HepG2 (cell line): Measurements from ENCODE around the gene TK1. TPM values are rescaled to one million over a fixed set of nuclear protein-coding genes. Genes with fewer than 3 reads are reported as not detected.

ENCODE experiments used
- ASH2L ChIP-seq: fragments of 300-600, 200-600 bp; sonication (generic); IDR thresholded peaks from 2 replicates; pipeline ENCODE4 v1.7.0; 2017; ENCODE audit warnings: low read depth, mild to moderate bottlenecking, moderate library complexity, mixed read lengths, low read length; ENCODE audit not compliant: insufficient read length
- DMAP1 ChIP-seq: IDR thresholded peaks from 2 replicates; pipeline ENCODE4 v1.6.1; 2016
- GLI4 ChIP-seq: sonication (generic); formaldehyde crosslinking; IDR thresholded peaks from 2 replicates; pipeline ENCODE4 v1.5.1; 2020; ENCODE audit warnings: missing genetic modification reagents, mild to moderate bottlenecking, moderate library complexity, borderline replicate concordance
- HIC2 ChIP-seq: sonication (generic); formaldehyde crosslinking; IDR thresholded peaks from 2 replicates; pipeline ENCODE4 v1.9.0; 2022; ENCODE audit warnings: low read depth, missing genetic modification reagents
- KDM6A ChIP-seq: IDR thresholded peaks from 2 replicates; pipeline ENCODE4 v1.6.1; 2016; ENCODE audit warnings: low read depth
- NR1H2 ChIP-seq: sonication (generic); formaldehyde crosslinking; IDR thresholded peaks from 2 replicates; pipeline ENCODE4 v1.8.1; 2022; ENCODE audit warnings: low read depth, missing genetic modification reagents, borderline replicate concordance
- RFX3 ChIP-seq: IDR thresholded peaks from 2 replicates; pipeline ENCODE4 v1.6.1; 2016; ENCODE audit warnings: missing biosample characterization, missing genetic modification reagents
- SP1 ChIP-seq, 2 experiments: fragments of 450-650 bp in 1 of 2; sonication (generic) in 1 of 2; formaldehyde crosslinking in 1 of 2; IDR thresholded peaks; 2 replicates each; pipeline versions ENCODE4 v1.4.0 to v1.6.1; 2016 to 2020; ENCODE audit warnings: missing genetic modification reagents in 1 of 2
- TEAD3 ChIP-seq: optimal IDR thresholded peaks from 2 replicates; pipeline ENCODE3; 2016; ENCODE audit warnings: borderline replicate concordance
- TRAFD1 ChIP-seq: sonication (generic); formaldehyde crosslinking; IDR thresholded peaks from 2 replicates; pipeline ENCODE4 v1.5.1; 2020; ENCODE audit warnings: missing genetic modification reagents, mild to moderate bottlenecking, borderline replicate concordance
- ZNF367 ChIP-seq: sonication (generic); formaldehyde crosslinking; IDR thresholded peaks from 2 replicates; pipeline ENCODE4 v1.4.0; 2020; ENCODE audit warnings: missing genetic modification reagents, borderline replicate concordance
- ZNF577 ChIP-seq: sonication (generic); formaldehyde crosslinking; IDR thresholded peaks from 2 replicates; pipeline ENCODE4 v1.4.0; 2020; ENCODE audit warnings: mild to moderate bottlenecking, low read depth, missing genetic modification reagents, borderline replicate concordance
- ZNF7 ChIP-seq: IDR thresholded peaks from 2 replicates; pipeline ENCODE4 v1.6.1; 2016; ENCODE audit warnings: missing biosample characterization, missing genetic modification reagents
- polyA plus RNA-seq, 8 experiments: library from polyadenylated mRNA; depleted of rRNA in 3 of 8; stranded (reverse) in 7 of 8; unstranded in 1 of 8; fragments of >200 nt; fragmentation: Illumina TruSeq in 4 of 8; extraction: Trizol in 4 of 8; gene quantifications; 2 replicates each; pipeline versions ENCODE4 v1.2.1 to v1.2.3, GENCODE V29; 2011 to 2016; ENCODE audit warnings: low read depth in 4 of 8, missing spikeins in 1 of 8, mixed read lengths in 1 of 8; ENCODE audit not compliant: insufficient read depth in 1 of 8
- total RNA-seq, 5 experiments: library from RNA; depleted of rRNA; stranded (reverse); fragments of >200 nt; fragmentation: Illumina TruSeq; extraction: Trizol; gene quantifications; 2 replicates each; pipeline ENCODE4 v1.2.3, GENCODE V29; 2016; ENCODE audit warnings: low read depth in 1 of 5
- TF ChIP-seq, protein P1 (sequence below): sonication (generic); formaldehyde crosslinking; IDR thresholded peaks from 2 replicates; pipeline ENCODE4 v1.5.1; 2020; ENCODE audit warnings: missing genetic modification reagents, mild to moderate bottlenecking, borderline replicate concordance
- TF ChIP-seq, protein P2 (sequence below): sonication (generic); formaldehyde crosslinking; IDR thresholded peaks from 2 replicates; pipeline ENCODE4 v1.4.0; 2020; ENCODE audit warnings: mild to moderate bottlenecking, low read depth, missing genetic modification reagents

TK1 gene
- total and polyA plus RNA-seq, 2 of the 13 experiments (the other 11 are each of a cell fraction or from before 2014, with no cell fraction given): 45.0 to 96.0 TPM

DNA sequence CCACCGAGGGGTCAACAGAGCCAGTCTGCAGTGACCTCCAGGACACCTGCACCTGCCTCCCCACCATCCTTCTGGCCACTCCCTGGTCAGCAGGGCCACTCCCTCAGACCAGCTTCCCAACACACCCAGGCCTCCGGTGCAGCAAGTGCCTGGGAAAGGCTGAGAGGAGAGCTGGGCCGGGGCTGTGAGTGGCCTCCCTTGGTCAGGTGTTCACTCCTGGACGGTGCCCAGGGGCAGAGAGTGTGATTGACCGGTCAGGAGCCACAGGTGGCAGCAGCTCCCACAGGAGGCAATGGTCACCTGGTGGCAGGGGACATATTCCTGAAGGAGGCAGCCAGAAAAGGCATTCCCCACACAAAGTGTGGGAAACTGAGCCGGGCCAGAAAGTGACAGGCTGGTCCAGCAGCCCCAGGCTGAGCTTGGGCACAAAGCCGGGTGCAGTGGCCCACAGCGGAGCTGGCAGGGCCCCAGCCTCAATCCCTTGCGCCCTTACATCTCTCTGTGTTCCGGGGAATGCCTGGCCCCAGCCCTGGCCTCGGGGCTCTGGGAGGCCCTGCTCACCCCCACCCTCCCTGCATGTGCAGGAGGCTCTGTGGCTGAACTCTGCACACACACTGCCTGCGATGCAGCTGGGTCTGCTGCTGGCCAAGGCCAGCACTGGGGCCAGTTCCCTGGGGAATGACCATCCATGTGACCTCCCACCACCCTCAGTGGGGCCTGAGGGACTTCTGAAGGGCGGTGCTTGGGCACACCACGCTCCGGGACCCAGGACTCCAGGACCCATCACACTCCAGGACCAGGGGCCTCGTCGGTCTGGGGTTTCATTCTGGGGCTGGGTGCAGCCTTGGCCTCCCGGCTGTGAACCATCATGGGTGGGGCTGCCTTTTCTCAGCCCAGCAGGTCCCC is 41.9 kb downstream of the TK1 start (continued):
- TF ChIP-seq, protein P1, sequence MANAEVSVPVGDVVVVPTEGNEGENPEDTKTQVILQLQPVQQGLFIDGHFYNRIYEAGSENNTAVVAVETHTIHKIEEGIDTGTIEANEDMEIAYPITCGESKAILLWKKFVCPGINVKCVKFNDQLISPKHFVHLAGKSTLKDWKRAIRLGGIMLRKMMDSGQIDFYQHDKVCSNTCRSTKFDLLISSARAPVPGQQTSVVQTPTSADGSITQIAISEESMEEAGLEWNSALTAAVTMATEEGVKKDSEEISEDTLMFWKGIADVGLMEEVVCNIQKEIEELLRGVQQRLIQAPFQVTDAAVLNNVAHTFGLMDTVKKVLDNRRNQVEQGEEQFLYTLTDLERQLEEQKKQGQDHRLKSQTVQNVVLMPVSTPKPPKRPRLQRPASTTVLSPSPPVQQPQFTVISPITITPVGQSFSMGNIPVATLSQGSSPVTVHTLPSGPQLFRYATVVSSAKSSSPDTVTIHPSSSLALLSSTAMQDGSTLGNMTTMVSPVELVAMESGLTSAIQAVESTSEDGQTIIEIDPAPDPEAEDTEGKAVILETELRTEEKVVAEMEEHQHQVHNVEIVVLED (CRISPR knock-in tag): peak; percentile 28; the same call in 1 of the 2 replicates
- no peak for TF ChIP-seq ASH2L
- TF ChIP-seq, protein P2, sequence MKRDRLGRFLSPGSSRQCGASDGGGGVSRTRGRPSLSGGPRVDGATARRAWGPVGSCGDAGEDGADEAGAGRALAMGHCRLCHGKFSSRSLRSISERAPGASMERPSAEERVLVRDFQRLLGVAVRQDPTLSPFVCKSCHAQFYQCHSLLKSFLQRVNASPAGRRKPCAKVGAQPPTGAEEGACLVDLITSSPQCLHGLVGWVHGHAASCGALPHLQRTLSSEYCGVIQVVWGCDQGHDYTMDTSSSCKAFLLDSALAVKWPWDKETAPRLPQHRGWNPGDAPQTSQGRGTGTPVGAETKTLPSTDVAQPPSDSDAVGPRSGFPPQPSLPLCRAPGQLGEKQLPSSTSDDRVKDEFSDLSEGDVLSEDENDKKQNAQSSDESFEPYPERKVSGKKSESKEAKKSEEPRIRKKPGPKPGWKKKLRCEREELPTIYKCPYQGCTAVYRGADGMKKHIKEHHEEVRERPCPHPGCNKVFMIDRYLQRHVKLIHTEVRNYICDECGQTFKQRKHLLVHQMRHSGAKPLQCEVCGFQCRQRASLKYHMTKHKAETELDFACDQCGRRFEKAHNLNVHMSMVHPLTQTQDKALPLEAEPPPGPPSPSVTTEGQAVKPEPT (CRISPR knock-in tag): peak; percentile 94
- TF ChIP-seq TEAD3 (CRISPR knock-in tag): peak; percentile 75
- TF ChIP-seq RFX3 (CRISPR knock-in tag): no peak
- TF ChIP-seq ZNF7 (CRISPR knock-in tag): no peak
- no peak for TF ChIP-seq TRAFD1 (CRISPR knock-in tag)
- peak; percentile 78; the same call in 1 of the 2 replicates for TF ChIP-seq NR1H2
- peak; percentile 82 for TF ChIP-seq KDM6A (CRISPR knock-in tag)
- peak; percentile 17; the same call in 1 of the 2 replicates for TF ChIP-seq DMAP1 (CRISPR knock-in tag)
- 0 out of 2 replicates have a peak, but pooled peaks have one; percentile 58 for TF ChIP-seq ZNF367 (CRISPR knock-in tag)
- TF ChIP-seq ZNF577 (CRISPR knock-in tag): 0 out of 2 replicates have a peak, but pooled peaks have one; percentile 21
- no peak; the same call in 1 of the 2 replicates for TF ChIP-seq GLI4 (CRISPR knock-in tag)
- peak; percentile 77; the same call in 1 of the 2 replicates for TF ChIP-seq HIC2
- no peak for TF ChIP-seq SP1 (IDR thresholded peaks at IDR 0.05)
- 0 out of 2 replicates have a peak, but pooled peaks have one; percentile 29 for TF ChIP-seq SP1 (CRISPR knock-in tag; IDR thresholded peaks at IDR 0.05)
